AG08395 (cell line): ENCODE data around the gene MB21D2.

ENCODE experiments used
- DNase-seq: peaks from one replicate; pipeline ENCODE4 v3.0.0; 2012; ENCODE audit warnings: mixed read lengths, low spot score

The MB21D2 gene

GRCh38 chr3:192890347-192891335 lies 27.0 kb downstream of the MB21D2 start:
- DNase-seq = no peak

GRCh38 chr3:192889679-192890078 lies 28.0 kb downstream of the MB21D2 start:
- DNase-seq = no peak

GRCh38 chr3:192888190-192888589 lies 29.5 kb downstream of the MB21D2 start:
- DNase-seq = no peak

- DNase-seq = no peak
These were observed 30.0 kb downstream of the MB21D2 start for GRCh38 chr3:192887701-192888100.

GRCh38 chr3:192887047-192887446 lies 30.6 kb downstream of the MB21D2 start:
- DNase-seq = no peak

GRCh38 chr3:192884777-192885773 lies 32.6 kb downstream of the MB21D2 start:
- no peak for DNase-seq

- DNase-seq = no peak
These were observed 34.1 kb downstream of the MB21D2 start for GRCh38 chr3:192883512-192883911.

- DNase-seq = no peak
These were observed 36.4 kb downstream of the MB21D2 start for GRCh38 chr3:192881159-192881786.

- DNase-seq = no peak
These were observed 37.3 kb downstream of the MB21D2 start for GRCh38 chr3:192880313-192880712.

GRCh38 chr3:192879346-192880031 lies 38.2 kb downstream of the MB21D2 start:
- DNase-seq = peak; percentile 97

- DNase-seq = no peak
These were observed 41.6 kb downstream of the MB21D2 start for GRCh38 chr3:192875971-192876565.

GRCh38 chr3:192870822-192871221 lies 46.8 kb downstream of the MB21D2 start:
- DNase-seq = no peak

- peak; percentile 83 for DNase-seq
These were observed 48.3 kb downstream of the MB21D2 start for GRCh38 chr3:192869131-192870031.

GRCh38 chr3:192867645-192868044 lies 50.0 kb downstream of the MB21D2 start:
- no peak for DNase-seq

- no peak for DNase-seq
These were observed 50.9 kb downstream of the MB21D2 start for GRCh38 chr3:192866804-192867203.

- DNase-seq = no peak
These were observed 52.7 kb downstream of the MB21D2 start for GRCh38 chr3:192864941-192865340.

- DNase-seq = no peak
These were observed 54.6 kb downstream of the MB21D2 start for GRCh38 chr3:192863091-192863420.

GRCh38 chr3:192862408-192863090 lies 55.1 kb downstream of the MB21D2 start:
- no peak for DNase-seq

- DNase-seq = no peak
These were observed 55.7 kb downstream of the MB21D2 start for GRCh38 chr3:192861972-192862371.
